Activated naive CD4-positive, alpha-beta T cell (primary cell): ENCODE results near the gene VCAN.

ENCODE experiments used
- DNase-seq, 4 experiments: peaks; one replicate each; lab custom pipeline; 2025; lab: John Stamatoyannopoulos, UW

The VCAN gene

GRCh38 chr5:83568186-83568585 lies 96.6 kb downstream of the VCAN start:
- DNase-seq = no peak

GRCh38 chr5:83570916-83571315 lies 99.4 kb downstream of the VCAN start:
- DNase-seq = no peak

GRCh38 chr5:83572271-83572670 lies 100.7 kb downstream of the VCAN start:
- DNase-seq = no peak

GRCh38 chr5:83576341-83576740 lies 104.8 kb downstream of the VCAN start:
- DNase-seq = no peak

- no peak for DNase-seq
Observed at GRCh38 chr5:83577036-83577636, 105.6 kb downstream of the VCAN start.

GRCh38 chr5:83583859-83584258 lies 112.3 kb downstream of the VCAN start:
- DNase-seq = no peak

GRCh38 chr5:83586874-83587776 lies 115.6 kb downstream of the VCAN start:
- DNase-seq = no peak

- DNase-seq = no peak
Observed at GRCh38 chr5:83589786-83590185, 118.2 kb downstream of the VCAN start.

GRCh38 chr5:83590966-83591365 lies 119.4 kb downstream of the VCAN start:
- no peak for DNase-seq

- no peak for DNase-seq
Observed at GRCh38 chr5:83595217-83595616, 123.7 kb downstream of the VCAN start.

- DNase-seq = no peak
Observed at GRCh38 chr5:83608122-83608521, 136.6 kb downstream of the VCAN start.

GRCh38 chr5:83614841-83615240 lies 143.3 kb downstream of the VCAN start:
- no peak for DNase-seq

GRCh38 chr5:83628360-83628759 lies 156.8 kb downstream of the VCAN start:
- no peak for DNase-seq
